DOHH2 (cell line): ENCODE measurements around the gene RARG.

Experiments
- H3F3A ChIP-seq: fragments of 200-600 bp; sonication (generic), shearing (Covaris generic); 2 replicates; pipeline ENCODE4 v1.6.0; 2016; ENCODE audit warnings: antibody characterized with exemption, mild to moderate bottlenecking; ENCODE audit not compliant: control insufficient read depth, insufficient read depth
- H3K27ac ChIP-seq: fragments of 200-600 bp; sonication (generic); 2 replicates; pipeline ENCODE4 v1.5.1; 2014; ENCODE audit warnings: low read depth, mild to moderate bottlenecking, low read length, moderate library complexity
- H3K27me3 ChIP-seq: fragments of 200-600 bp; sonication (generic); 2 replicates; pipeline ENCODE4 v1.6.1; 2014; ENCODE audit warnings: mild to moderate bottlenecking, low read length, mixed read lengths; ENCODE audit not compliant: control insufficient read depth
- H3K36me3 ChIP-seq: fragments of 200-600 bp; sonication (generic); 2 replicates; pipeline ENCODE4 v1.6.1; 2014; ENCODE audit warnings: mild to moderate bottlenecking, low read length, moderate library complexity, mixed read lengths; ENCODE audit not compliant: control insufficient read depth
- H3K4me1 ChIP-seq: fragments of 200-600 bp; sonication (generic); 2 replicates; pipeline ENCODE4 v1.6.1; 2014; ENCODE audit warnings: mild to moderate bottlenecking, low read length, mixed read lengths; ENCODE audit not compliant: control insufficient read depth
- H3K4me2 ChIP-seq: fragments of 200-600 bp; sonication (generic); 2 replicates; pipeline ENCODE4 v1.6.0; 2014; ENCODE audit warnings: mild to moderate bottlenecking, low read length, moderate library complexity
- H3K4me3 ChIP-seq: fragments of 200-600 bp; sonication (generic); 2 replicates; pipeline ENCODE4 v1.5.1; 2014; ENCODE audit warnings: mild to moderate bottlenecking, low read length, mixed read lengths
- H3K79me2 ChIP-seq: fragments of 200-600 bp; sonication (generic); 2 replicates; pipeline ENCODE4 v1.6.1; 2014; ENCODE audit warnings: mild to moderate bottlenecking, low read length, mixed read lengths; ENCODE audit not compliant: control insufficient read depth
- H3K9me2 ChIP-seq: fragments of 200-600 bp; sonication (generic); replicated peaks from 2 replicates; pipeline ENCODE4 v1.6.1; 2014; ENCODE audit warnings: mild to moderate bottlenecking, low read length, mixed read lengths; ENCODE audit not compliant: control insufficient read depth
- H3K9me3 ChIP-seq: fragments of 200-600 bp; sonication (generic); 2 replicates; pipeline ENCODE4 v1.6.1; 2014; ENCODE audit warnings: antibody characterized with exemption, low read length, mixed read lengths; ENCODE audit not compliant: control insufficient read depth, insufficient read depth
- H4K20me1 ChIP-seq: fragments of 200-600 bp; sonication (generic); 2 replicates; pipeline ENCODE4 v1.6.0; 2014; ENCODE audit warnings: low read depth, mild to moderate bottlenecking, antibody characterized with exemption, low read length, moderate library complexity; ENCODE audit not compliant: control insufficient read depth, insufficient read depth
- EZH2phosphoT487 ChIP-seq: fragments of 200-600 bp; sonication (generic); IDR thresholded peaks from 2 replicates; pipeline ENCODE4 v1.6.1; 2017; ENCODE audit warnings: borderline replicate concordance, mild to moderate bottlenecking, antibody characterized with exemption, low read length, moderate library complexity, mixed read lengths
- TF ChIP-seq, protein P1 (sequence below): fragments of 200-600 bp; sonication (generic); IDR thresholded peaks from one replicate; pipeline ENCODE4 v1.5.1; 2014; ENCODE audit warnings: antibody characterized with exemption, mild to moderate bottlenecking, low read depth, low read length; ENCODE audit not compliant: poor library complexity, severe bottlenecking

Gene RARG

DNA sequence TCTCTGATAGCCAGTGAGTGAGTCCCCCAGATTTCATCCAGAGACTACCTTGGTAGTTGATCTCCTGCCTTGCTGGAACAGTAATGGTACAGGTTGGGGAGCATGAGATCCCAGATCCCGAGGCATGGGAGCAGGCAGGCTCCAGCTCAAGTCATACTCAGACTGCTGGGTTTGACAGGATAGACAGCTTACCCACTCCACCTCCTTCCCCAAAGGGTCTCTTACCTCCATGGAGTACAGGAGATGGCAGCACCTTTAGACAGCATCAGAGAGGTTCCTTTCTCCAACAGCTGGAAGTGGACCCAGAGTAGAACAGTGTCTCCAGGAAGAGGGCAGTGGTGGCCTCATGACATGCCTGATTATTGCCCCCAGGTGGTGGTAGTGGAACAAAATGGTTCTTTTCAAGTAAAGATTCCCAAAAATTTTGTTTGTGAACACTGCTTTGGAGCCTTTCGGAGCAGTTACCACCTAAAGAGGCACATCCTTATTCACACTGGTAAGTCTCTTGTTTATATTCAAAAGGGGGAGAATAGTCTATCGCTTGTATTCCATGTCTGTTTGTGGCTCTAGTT lies 46.3 kb downstream of the RARG start:
- Histone ChIP-seq H3K9me3 (no peaks in the 10 kb centered on the region), H3K4me1 (peaks cover 29% of the 10 kb centered on the region), H3K79me2 (peaks cover 41% of the 10 kb centered on the region), H3K27me3 (no peaks in the 10 kb centered on the region), H3K36me3 (peaks cover 88% of the 10 kb centered on the region), H3K4me2 (no peak overlapping the region), H3F3A (peaks cover 10% of the 10 kb centered on the region), H3K27ac (no peak overlapping the region), H3K9me2 (no peaks in the 10 kb centered on the region), H3K4me3 (no peak overlapping the region), H4K20me1 (no peaks in the 10 kb centered on the region; the same call in 1 of the 2 replicates)
- TF ChIP-seq EZH2phosphoT487 = no peak
- TF ChIP-seq, protein P1, sequence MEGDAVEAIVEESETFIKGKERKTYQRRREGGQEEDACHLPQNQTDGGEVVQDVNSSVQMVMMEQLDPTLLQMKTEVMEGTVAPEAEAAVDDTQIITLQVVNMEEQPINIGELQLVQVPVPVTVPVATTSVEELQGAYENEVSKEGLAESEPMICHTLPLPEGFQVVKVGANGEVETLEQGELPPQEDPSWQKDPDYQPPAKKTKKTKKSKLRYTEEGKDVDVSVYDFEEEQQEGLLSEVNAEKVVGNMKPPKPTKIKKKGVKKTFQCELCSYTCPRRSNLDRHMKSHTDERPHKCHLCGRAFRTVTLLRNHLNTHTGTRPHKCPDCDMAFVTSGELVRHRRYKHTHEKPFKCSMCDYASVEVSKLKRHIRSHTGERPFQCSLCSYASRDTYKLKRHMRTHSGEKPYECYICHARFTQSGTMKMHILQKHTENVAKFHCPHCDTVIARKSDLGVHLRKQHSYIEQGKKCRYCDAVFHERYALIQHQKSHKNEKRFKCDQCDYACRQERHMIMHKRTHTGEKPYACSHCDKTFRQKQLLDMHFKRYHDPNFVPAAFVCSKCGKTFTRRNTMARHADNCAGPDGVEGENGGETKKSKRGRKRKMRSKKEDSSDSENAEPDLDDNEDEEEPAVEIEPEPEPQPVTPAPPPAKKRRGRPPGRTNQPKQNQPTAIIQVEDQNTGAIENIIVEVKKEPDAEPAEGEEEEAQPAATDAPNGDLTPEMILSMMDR = no peak

GRCh38 chr12:53184828-53185227 lies 47.2 kb downstream of the RARG start:
- Histone ChIP-seq H3K79me2 (peaks cover 41% of the 10 kb centered on the region), H3K4me1 (peaks cover 27% of the 10 kb centered on the region), H3K36me3 (peaks cover 82% of the 10 kb centered on the region), H3K9me2 (no peaks in the 10 kb centered on the region), H3K4me3 (no peak overlapping the region), H3F3A (peaks cover 6% of the 10 kb centered on the region; the same call in 1 of the 2 replicates), H3K9me3 (no peaks in the 10 kb centered on the region), H3K4me2 (no peak overlapping the region), H3K27ac (no peak overlapping the region), H3K27me3 (no peaks in the 10 kb centered on the region), H4K20me1 (no peaks in the 10 kb centered on the region; the same call in 1 of the 2 replicates)
- no peak for TF ChIP-seq EZH2phosphoT487
- TF ChIP-seq, protein P1 = no peak

DNA sequence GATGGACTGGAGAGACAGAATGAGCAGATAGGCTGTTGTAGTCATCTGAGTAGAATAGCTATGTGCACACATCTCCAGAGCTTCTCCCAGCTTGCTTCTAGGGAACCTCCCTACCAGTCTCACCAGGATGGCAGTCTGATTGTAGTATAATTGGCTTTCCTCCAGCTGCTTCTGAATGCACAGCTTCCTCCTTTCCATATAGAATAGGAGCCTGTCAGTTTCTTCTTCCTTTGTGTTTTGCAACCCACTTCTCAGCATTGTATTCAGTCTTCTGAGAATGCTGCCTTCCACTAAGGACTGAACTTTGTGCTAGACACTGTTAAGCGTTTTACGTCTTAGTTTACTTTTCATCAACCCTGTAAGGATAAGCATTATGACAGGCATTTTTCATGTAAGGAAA lies 49.1 kb downstream of the RARG start:
- H3K9me3 ChIP-seq = no peaks in the 10 kb centered on the region
- H3K4me1 ChIP-seq = peaks cover 38% of the 10 kb centered on the region

More for the DNA sequence above, 49.1 kb downstream of the RARG start:
- H3K4me3 ChIP-seq = peak overlapping the region; percentile 84
- no peaks in the 10 kb centered on the region for H3K9me2 ChIP-seq
- peak overlapping the region; percentile 86 for H3K4me2 ChIP-seq
- TF ChIP-seq EZH2phosphoT487 = no peak
- TF ChIP-seq, protein P1 = no peak
- peaks cover 2% of the 10 kb centered on the region; the same call in 1 of the 2 replicates for H3F3A ChIP-seq
- H3K27ac ChIP-seq = no peak overlapping the region
- H3K79me2 ChIP-seq = peaks cover 41% of the 10 kb centered on the region
- H3K27me3 ChIP-seq = no peaks in the 10 kb centered on the region
- no peaks in the 10 kb centered on the region; the same call in 1 of the 2 replicates for H4K20me1 ChIP-seq
- peaks cover 67% of the 10 kb centered on the region for H3K36me3 ChIP-seq
